NK-92 (cell line): ENCODE data around the gene PTPRD.
"Not testable (repeated sequence)": the region's sequence is repeated elsewhere in the genome, so short reads cannot be mapped to it uniquely, and the experiment has no call there.

Experiments used
- DNase-seq: peaks from one replicate; lab custom pipeline; 2025; ENCODE audit not compliant: unreplicated experiment; lab: John Stamatoyannopoulos, UW

Gene PTPRD

DNA sequence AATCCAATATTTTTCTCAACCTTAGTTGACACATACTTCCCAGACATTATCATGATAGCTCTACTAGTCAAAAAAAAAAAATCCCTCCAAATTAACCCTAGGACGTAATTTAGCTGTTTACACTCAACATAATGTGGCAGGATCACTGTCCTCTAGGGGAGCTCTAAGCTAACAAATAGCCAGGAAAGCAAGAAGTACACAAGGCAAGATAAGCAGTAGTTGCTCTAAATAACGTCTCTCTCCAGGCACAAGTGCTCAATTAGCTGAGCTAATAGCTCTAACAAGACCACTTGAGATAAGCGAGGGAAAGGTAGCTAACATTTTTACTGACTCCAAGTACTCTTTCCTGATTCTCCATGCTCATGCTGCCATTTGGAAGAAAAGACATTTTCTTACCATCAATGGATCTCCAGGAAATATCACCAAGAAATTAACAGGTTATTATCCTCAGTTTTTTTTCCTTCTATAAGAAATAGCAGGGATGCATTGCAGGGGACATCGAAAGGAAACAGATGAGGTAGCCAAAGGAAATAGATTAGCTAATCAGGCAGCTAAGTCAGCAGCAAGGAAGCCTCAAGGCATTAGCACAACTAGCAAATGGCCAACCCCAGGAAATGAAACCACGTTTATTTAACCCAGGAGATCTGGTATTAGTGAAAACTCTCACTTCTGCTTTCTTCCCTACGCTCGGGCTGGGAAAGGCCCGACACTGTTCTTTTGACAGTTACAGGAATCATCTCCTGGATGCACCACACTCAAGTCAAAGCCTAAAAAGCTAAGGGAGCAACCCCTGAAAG, 614.1 kb downstream of the PTPRD start:
- DNase-seq, result no peak

DNA sequence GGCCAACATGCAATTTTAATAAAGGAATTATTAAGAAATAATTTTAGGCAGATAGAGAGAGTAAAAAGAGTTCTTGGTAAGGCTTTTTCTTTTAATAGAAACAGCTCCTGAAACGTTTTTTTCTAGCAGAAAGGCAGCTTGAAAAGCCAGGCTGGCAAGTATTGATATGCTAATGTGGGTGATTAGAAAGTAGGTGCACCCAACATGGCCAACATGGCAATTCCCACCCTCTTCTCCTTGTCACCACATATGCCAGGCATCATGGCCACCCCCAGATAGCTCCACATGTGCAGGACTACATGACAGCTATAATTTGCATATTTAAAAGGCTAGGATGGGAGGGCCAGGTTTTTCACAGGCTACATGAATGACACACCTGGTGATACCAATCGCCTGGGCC, 615.2 kb downstream of the PTPRD start:
- DNase-seq, result no peak

DNA sequence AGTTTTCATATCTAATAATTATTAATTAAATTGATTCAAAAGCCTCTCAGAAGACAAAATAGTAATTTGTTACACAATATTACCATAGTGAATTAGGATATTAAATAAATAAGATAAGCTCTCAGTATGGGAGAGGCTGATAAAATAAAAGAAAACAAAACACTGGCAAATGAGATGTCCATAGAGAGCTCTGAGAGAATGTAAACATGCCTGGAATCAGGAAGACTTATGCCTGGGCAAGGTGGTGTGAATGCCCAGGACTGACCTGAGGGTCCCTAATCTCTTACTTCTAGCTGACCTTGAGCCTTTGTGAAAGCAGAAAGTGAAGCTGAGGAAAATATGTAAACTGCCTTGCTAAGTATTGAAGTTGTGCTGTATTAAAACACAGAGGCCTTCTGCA, 616.5 kb downstream of the PTPRD start:
- no peak for DNase-seq

DNA sequence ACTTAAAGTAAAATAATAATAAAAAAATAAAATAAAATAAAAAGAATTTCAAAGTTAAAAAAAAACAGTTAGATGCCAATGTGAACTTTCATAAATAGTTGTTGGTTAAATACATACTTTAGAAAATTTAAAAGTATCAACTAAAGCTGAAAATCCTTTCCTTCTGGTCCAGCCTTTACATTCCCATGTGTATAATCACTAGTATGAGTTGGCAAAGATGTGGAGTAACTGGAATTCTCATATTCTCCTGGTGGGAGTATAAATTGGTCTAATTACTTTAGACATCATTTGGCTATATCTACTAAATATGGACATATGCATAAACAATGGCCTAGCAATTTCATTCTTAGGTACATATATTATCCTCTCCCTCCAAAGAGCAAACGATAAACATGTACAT, 619.9 kb downstream of the PTPRD start:
- DNase-seq, result no peak

DNA sequence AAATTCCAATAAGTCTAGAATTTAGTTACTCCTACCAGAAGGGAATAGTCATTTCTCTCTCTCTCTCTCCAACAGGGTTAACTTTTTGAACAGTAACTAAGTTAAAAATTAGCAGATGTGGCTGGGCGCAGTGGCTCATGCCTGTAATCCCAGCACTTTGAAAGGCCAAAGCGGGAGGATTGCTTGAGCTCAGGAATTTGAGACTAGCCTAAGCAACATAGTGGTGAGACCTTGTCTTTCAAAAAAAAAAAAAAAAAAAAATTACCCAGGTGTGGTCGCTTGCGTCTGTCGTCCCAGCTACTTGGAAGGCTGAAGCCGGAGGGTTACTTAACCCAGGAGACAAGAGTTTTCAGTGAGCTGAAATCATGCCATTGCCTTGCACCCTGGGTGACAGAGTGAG, 639.7 kb downstream of the PTPRD start:
- DNase-seq, result no peak

DNA sequence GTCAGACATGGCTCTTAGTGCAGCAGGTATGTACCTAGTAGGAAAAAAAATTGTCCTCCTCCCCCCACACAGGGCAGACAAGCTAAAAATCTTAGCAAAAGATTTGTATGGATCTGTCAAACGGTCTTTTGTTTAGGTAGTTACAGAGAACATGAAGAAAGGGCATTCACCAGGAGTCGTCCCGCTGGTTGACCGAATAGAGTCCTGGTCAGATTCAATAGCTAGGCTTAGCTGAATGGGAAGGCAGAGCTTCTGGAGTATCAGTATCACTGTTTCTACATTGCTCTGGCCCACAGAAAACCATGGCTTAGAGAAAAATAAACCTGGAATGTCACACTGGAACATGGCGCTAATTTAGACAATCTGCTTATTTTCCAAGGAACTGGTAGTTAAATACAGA, 642.3 kb downstream of the PTPRD start:
- DNase-seq, result no peak

DNA sequence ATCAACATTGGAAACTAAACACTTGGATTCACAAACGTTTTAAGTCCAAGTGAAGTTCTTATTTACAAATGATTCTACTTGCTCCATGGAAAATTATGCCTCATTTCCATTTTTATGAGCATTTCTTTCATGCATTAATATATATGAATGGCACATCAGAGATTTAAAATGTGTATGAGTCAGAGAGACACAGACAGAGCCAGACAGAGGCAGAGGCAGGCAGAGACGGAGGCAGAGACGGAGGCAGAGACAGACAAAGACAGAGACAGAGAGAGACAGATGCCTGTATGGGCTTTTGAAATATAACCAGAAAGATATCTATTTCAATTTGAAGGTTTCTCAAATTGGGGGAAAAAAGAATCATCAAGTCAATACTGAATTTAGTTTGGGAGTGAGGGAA, 649.0 kb downstream of the PTPRD start:
- no peak for DNase-seq

DNA sequence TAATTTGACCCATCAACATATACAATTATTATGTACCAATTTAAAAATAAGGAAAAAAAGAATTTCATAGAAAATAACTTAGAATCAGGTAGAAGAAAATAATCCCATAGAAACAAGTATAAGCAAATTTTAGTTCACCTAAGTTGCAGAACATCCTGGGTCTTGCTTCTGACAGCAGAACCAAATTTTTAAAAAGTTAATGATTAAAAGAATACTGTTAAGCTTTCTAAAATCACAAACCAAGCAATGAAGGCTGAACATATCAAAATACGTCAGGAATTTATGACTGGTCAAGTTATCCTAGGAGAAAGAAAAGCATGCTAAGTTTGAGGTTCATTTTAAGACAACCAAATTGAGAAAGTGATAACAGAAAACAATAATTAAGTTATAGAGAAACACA, 650.9 kb downstream of the PTPRD start:
- DNase-seq, result no peak

DNA sequence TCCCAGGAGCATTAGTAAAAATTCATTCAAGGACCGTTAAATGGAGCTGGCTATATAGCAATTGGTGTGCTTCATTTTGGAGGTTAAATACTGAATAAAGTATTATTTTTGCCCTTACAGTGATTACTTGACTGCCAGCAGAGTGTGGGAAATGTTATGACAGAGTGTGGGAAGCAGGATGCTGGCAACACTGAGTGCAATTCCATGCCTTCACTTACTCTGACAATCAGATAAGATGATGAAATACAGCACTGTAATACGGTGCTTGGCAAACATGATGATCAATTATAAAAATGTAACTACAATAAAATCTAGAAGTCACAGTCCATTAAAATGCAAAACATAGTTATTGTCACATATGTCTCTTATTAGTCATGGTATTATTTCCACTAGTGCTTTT, 651.3 kb downstream of the PTPRD start:
- no peak for DNase-seq

DNA sequence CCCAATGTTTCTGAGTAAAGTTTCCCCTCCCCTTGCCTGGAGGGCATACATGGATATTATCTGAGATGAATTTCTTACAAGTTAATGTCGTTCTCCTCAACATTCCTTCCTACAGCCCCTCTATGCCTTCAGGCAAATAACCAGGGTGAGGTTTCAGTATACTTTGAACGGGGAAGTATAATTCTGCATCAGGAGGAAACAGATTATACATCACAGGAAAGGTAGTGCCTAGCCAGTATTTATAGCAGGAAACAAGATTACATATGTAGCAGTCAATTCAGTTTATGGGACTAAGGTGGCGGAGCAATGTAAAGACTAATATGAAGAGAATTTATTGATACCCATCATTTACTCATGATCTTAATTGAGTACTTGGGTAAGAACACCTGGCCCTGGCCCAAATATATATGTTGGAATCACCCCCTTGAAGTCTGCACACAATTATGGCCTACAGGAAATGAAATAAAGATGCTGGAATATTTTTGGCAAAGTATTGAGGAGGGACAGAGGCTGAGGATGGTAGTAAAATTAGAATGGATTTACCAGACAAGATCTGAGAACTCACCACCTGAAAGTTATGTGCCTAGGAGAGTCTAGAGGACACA, 661.1 kb downstream of the PTPRD start:
- no peak for DNase-seq

DNA sequence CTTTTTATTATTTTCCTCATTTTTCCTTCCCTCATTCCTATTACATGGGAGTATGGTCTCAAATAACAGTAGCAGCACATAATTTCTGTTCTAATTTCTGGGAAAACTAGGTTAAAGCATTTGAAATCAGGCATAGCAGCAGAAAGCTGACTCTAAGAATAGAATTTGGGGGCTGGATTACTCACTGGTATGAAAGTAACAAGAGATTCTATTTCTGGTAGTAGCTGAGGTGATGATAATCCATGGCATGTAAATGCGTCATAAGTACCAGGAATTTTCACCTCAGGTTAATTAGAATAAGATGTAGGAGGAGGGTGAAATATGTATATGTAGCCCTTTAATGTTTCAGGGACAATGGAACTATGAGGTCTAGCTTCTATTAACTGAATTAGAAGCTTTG, 662.0 kb downstream of the PTPRD start:
- no peak for DNase-seq

DNA sequence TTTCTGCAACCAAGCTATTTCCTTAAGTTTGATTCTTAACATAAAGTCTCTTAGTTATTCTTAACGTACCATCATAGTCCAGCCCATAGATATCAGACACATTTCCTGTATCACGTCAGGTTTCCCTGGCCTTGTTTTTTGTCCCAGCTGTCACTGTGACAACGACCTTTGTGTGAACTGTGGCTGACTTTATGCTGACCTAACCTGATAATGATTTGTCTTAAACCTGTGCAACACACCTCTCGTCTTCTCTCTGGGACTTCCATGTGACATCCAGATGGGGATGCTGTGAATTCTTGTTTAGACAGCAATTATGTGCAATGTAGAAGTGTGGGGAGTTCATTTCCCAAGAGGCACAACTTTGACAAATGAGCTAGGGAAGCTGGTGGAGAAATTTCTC, 662.8 kb downstream of the PTPRD start:
- no peak for DNase-seq

DNA sequence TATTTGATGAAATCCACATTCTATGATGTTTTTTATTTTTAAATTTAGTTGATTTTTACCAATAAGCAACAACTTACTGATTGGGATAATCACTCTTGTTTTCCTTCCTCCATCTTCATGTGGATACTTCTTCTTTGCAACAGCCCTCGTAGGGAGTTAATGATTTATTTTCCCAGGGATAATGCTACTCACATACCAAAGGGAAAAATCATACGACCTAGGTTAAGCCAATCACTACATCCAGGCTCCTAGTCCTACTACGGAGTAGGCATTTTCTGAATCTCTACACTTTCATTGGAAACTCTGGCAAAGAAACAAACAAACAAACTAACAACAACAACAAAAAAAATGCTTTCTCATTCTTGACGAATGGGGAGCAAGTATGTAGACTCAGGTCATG, 663.4 kb downstream of the PTPRD start:
- DNase-seq, result no peak

DNA sequence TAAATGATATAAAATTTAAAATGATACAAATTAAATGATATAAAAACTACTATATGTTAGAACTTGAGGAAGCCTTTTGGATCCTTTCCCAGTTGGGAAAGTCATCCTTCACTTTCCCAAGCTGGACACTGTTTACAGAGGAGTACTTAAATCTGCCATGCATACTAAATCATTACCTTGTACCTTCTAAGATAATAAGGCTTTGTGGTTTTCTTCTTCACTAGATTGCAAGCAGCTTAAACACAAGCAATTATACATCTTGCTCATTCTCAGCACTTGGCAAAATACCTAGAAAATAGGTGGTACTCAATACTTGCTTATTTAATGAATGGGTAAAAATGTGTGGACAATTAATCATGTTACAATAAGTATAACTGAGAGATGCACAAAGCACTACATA, 666.8 kb downstream of the PTPRD start:
- no peak for DNase-seq

DNA sequence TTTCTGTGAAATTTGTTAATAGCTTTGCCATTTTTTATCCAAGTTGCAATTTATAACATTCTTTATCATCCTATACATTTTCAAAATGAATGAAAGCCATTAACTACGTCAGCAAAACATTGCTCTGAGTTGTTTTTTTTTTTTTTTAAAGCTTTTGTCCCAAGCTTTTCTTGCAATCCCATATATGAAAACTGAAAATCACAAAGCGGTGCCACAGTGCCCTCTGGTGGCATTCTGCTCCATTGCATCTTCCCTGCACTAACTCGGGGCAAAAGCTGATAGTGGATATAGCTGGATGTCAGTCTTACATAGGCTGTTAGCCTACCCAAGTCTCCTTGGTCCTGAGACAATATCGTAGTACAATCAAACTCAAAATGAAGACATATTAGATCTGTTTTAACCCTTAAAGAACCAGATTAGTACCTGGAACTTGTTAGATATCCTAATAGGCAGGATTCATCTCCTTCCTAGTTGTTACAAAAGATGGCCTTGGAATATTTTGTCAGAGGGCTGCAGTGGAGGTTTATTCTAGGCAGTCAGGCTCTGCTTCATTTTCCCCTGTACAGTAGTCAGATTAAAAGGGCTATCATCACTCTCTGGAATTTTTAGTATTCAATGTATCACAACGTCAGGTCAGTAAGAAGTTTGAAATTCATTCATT, 669.9 kb downstream of the PTPRD start:
- no peak for DNase-seq

DNA sequence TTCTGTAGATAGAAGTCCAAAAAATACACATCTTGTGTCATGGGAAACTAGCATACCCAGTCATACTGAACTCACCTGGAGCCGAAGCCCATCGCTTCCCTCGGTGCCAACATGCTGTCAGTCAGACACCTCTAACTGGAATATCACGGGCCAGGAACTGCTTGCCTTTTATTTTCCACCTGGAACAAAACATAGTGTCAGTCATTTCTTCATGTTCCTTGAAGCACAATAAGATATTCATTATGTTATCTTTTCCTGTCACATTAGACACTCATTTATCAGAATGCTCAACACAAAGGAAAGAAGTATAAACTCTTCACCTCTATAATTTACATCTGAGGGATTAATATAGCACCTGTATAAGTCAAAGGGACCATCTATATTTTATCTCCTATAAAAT, 674.4 kb downstream of the PTPRD start:
- DNase-seq, result no peak

DNA sequence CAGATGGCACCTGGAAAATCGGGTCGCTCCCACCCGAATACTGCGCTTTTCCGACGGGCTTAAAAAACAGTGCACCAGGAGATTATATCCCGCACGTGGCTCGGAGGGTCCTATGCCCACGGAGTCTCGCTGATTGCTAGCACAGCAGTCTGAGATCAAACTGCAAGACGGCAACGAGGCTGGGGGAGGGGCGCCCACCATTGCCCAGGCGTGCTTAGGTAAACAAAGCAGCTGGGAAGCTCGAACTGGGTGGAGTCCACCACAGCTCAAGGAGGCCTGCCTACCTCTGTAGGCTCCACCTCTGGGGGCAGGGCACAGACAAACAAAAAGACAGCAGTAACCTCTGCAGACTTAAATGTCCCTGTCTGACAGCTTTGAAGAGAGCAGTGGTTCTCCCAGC, 681.3 kb downstream of the PTPRD start:
- DNase-seq, result not testable (repeated sequence)

DNA sequence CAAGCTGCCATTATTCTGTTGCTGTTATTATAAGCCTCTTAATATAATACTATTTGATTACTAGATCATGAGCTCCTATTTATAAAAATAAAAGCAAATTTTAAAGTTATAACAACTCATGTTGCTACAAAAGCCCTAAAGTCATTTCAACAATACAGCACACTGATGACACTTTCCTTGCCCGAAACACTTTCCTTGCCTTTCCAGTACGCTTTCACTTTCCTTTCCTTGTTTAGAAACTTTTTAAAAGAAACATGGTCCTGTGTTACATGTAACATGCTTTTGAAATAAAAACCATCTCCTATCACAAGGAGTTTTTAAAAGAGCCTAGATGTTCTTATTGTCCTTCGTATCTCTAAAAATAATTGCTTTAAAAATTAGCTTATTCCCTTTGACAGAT, 688.4 kb downstream of the PTPRD start:
- no peak for DNase-seq

DNA sequence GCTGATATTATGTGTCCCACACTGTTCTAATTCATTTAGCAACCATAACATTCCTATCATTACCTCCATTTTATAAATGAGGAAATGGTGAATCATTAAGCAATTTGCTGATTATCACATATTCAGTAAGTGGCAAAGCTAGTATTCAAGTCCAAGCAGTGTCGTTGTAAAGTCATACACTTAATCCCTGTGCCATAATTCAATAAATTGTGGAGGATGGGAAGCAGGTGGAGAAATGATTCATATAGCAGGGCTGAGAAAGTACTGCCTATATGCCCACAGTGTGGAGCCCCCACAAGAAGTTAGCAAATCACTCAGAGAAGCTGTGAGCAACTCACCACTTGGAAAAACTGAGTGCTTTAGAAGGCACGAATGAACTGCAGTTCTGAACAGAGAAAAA, 691.0 kb downstream of the PTPRD start:
- DNase-seq, result no peak

DNA sequence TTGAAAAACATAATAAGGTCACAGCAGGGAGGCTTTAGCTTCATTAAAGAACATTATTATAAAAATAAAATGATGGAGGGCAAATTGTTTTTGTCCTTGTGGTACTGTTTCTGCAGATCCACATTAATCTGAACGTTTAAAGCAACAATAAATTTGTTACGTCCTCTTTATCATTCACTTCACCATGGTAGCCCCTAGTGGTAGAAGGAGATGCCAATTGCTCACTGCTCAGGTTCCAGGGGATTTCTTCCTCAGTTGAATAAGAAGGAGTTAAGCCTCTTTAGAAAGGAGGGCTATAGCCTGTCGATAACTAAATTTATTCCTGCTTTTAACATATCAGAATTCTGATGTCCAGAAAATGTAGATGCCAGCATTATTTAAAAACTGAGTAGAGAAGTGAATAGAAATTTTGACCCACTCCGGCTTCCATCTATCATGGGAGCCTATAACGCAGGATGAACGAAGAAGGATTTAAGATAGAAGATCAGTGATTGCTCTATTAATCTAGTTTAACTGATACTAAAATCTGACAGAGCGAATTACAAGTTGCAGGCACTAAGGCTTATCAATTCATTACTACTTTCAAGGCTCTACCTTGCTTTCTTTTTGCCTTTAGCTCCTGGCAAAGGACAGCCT, 692.3 kb downstream of the PTPRD start:
- no peak for DNase-seq

DNA sequence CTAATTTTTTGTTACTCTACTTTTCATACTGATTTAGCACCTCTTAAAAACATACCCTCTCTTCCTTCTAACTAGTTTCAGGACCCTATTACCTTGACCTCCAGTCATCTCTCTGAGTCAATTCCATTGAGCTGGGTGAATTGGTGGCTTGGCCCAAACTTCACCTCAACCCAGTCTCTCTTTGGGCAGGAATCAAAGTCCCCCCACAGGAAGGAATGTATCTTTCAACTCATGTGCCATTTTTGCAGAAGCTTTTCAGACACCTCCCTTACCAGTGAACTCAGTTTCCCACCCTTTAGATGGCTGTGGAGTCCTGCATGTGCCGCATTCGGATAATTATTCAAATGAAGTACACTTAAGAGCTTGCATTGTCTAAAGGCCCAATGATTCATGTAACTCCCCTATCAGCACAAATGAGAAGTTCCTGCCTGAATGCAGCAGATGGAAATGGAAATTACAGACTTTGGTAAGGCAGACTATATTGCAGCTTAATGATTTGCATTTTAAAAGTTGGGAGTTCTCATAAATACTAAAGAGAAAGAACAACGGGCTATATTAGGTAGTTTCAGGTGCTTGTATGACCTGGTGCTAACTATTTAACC, 693.5 kb downstream of the PTPRD start:
- no peak for DNase-seq

DNA sequence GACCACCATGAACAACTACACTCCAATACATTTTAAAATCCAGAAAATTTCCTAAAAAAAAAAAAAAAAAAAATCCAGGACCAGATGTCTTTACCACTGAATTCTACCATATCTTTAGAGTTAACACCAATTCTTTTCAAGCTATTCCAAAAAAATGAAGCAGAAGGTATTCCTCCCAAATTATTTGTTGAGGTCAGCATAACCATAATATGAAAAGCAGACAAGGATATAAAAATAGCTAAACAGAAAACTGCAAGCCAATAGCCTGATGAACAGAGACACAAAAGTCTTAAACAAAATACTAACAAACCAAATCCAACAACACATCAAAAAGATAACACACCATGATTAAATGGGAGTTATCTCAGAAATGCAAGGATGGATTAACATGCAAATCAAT, 695.4 kb downstream of the PTPRD start:
- no peak for DNase-seq
